Right hindlimb (tissue), 1 donor: ENCODE data around the gene PROSER2.

Experiments
- DNase-seq: peaks from one replicate; pipeline ENCODE4 v3.0.0-alpha.2; 2018

PROSER2 gene

DNA sequence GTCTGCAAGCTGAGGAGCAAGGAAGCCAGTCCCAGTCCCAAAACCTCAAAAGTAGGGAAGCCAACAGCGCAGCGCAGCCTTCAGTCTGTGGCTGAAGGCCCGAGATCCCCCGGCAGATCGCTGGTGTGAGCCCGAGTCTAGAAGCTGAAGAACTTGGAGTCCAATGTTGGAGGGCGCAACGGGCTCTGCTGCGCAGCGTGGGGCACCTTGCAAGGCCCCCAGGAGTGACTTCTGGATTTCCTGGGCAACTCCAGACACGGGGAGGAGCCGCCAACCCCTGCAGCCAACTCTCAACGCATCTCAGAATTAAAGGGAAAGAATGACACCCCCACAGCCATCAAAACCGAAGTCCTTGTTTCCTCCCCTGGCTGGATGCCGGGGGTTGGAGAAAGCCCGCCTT, 18.8 kb upstream of the PROSER2 start:
- no peak for DNase-seq

DNA sequence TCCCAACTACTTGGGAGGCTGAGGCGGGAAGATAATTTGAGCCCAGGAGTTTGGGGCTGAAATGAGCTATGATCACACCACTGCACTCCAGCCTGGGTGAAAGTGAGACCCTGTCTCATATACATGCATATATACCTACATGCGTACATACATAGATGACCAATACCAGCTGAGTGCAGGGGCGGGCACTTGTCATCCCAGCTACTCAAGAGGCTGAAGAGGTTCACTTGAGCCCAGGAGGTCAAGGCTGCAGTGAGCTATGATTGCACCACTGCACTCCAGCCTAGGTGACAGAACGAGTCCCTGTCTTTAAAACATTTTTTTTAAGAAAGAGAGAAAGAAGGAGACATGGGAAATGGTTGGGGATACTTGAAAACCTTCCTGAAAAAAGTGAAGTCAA, 17.4 kb upstream of the PROSER2 start:
- DNase-seq = no peak

DNA sequence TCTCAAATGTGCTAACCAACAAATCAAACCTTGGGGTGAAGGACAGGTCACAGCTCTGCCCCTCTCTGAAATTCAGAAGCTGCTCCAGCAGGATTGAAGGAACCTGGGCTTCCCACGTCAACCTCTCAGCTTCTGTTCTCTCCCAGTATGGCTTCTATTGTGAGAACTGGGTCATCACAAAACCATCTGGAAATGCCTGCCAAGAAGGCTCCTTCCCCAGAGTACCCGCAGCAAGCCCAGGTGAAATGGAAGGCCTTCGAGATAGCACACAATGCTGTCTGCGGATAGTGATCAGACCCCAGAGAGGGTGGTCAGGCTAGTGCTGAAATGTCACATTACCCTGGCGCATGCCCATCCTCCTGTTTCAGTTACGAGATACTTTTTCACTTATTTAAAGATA, 16.4 kb upstream of the PROSER2 start:
- DNase-seq = no peak

DNA sequence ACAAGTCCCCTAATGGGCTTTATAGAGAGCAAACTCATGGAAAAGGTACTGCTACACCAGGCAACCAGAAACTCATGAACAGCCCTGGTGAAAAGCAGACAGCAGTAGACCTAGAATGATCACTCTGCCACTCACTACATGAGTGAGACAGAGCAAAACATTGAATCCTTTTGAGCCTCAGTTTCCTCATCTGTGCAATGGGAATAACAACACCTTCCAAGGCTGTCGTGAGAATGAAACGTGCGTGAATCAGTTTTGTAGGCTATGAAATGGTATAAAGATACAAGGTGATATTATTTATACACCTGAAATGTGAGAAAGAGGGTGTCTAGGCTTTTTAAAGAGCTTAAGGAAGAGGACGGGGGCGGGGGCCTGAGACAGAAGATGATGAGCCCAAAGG, 14.3 kb upstream of the PROSER2 start:
- no peak for DNase-seq

DNA sequence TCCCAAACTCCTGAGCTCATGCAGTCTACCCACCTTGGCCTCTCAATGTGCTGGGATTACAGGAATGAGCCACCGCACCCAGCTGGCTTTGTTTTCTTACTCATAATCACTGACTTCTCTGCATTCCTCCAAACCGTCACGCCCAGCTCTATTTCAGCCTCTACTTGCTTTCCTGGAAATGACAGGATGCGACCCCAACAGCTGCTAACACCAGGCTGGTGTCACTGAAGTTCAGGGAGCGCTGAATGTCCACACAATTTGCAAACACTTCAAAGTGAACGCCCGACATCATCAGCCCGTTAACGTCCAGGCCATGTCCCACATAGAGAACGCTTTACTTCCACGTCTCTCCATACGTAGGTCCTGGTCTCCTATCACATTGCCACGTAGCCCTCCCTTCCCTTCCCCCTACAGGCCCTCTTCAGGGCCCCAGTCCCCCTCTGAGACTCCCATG, 12.8 kb upstream of the PROSER2 start:
- peak; percentile 69 for DNase-seq

DNA sequence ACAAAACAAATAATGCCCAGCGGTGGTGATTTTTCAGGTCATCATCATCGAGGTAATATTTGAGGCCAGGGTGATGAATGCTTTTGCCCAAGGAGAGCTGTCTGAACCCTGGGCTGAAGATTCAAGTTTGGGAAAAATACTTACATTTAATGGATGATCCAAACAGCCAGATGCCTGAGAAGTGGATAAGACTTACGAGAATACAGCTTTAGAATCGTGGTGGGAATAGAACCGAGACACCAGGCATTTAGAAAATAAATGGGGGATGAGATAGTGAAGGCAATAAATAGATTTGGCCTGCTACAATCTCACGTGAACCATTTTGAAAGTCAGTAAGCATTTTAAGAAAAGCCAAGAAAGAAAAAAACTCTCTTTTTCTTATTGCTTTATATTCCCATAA, 12.2 kb upstream of the PROSER2 start:
- DNase-seq = no peak

DNA sequence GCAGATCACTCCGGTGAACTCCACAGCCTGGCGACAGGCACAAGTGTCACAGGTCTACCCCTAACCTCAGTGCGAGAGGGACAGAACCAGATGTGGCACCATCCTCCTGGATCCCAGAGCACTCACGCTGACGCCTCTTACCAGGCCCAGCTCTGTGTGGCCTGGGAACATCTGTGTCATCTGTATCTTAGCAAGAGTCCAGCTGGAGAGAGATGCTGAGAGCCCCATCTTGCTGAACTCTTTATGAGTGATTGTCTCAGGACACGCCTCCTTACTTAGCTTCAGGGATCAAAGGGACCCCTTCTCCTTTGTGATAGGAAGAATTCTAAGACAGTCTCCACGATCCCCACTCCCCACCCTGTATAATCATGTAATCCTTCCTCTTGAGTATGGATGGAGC, 10.0 kb upstream of the PROSER2 start:
- DNase-seq = no peak

DNA sequence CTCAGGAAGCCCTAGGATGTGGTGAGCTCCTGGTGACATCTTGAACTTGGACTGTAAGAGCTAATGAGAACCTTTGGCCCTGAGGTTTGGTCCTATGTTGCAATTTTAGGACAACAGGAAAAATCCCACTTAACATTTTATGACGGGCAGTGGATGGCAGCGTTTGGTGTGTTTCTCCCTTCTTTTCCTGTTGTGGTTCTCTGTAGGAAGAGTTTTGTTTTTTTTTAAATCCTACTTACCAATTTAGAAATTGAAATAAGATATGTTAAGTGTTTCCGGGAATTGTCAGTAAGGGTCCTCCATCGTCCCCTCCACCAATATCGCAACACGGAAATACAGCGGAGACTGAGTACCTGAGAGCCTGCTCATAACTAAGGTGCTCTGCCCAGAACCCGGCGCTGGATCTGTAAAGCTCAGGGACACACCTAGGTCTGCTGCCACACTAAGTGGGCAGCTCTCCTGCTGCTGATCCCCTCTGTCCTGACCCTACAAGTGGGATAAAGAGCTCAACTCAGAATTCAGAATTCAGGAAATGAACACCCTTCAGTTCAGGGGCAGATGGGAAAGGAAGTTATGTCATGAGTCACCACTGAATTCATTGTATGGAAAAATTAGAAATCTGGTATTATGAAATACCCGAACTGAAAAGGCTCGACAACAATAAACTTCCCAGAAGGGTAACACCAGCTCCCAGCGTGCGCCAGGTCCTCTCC, 9.1 kb upstream of the PROSER2 start:
- DNase-seq = no peak

DNA sequence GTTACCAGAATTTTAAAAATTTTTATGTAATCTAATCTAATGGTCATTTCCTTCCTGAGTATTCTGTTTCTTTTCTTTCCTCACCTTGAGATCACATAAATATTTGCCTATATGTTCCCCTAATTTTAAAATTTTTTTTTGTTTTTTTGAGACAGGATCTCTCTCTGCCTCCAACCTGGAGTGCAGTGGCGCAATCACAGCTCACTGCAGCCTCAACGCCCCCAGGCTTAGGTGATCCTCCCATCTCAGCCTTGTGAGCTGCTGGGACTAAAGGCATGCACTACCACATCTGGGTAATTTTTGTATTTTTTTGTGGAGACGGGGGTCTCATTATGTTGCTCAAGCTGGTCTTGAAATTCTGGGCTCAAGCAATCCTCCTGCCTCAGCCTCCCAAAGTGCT, 4.1 kb upstream of the PROSER2 start:
- DNase-seq = no peak

DNA sequence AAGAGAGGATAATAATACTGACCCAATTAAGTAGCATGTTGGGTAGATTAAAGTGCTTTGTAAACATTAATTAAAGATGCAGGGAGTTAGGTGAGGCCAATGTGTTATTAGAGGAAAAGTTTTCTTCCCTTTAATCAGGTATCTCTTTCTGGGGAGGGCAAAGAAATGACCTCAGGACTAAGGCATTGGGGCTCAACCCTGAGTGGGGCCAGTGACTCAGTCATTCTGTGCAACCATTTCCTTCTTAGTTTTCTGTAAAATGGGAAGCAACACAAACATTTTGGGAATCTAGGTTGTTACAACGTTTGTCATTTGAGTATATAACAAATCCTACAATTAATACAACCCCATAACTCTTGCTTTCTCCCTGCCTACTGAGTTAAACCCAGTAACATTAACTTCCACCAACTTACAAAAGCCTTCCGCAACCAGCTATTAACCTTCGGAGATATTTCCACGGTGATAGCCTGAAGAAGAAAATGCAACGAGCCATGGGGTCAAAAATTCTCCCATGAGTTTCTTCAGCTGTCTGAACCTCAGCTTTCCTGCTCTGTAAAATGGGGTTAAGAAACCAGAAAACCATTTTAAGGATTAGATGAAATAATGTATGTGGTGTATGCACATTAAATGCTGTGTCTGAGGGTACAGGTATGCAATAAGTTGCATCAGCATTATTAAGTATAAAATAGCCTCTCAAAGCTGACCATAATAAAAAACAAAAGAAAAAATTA, 965 bp upstream of the PROSER2 start:
- no peak for DNase-seq

DNA sequence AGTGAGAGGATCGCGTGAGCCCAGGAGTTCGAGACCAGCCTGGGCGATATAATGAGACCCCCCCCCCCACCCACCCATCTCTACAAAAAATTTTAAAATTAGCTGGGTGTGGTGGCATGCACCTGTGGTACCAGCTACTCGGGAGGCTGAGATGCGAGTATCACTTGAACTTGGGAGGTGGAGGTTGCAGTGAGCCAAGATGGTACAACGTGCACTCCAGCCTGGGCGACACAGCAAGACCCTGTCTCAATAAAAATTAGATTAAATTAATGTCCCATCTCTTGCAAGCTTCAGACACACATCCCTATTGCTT, 391 bp upstream of the PROSER2 start:
- no peak for DNase-seq

DNA sequence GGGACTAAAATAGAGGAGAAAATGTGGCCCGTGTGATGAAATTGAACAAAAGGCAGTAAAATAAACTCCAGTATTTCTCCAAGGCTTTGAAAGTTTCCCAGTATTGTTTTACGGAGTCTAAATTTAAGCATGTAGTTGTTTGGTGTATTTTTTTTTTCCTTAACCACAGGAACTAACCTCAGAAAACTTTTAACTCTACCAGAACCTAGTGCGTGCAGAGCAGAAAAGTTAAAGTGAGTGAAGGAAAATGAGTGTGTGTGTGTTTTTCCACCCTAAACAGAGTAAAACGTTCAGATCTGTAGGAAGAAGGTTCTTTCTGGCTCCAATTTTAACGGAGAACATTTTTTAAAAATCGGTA, 812 bp downstream of the PROSER2 start:
- no peak for DNase-seq

DNA sequence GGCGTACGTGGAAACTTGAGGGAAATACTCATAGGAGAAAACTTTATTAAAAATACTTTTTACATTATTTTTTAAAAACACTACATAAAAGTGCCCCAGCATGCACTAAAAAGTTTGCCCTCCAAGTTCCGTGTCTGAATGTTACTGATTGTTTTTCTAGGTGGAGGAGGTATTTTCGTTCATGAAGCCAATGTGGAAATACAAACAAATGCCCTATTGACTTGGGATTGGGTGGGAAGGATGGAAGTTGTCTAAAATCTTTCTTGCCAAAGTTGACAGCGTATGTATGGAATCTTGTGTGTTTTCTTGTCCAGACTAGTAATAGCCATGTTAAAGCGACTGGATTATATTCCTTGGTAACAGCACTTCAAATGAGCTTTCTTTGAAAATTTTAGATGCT, 1.2 kb downstream of the PROSER2 start:
- DNase-seq = no peak

DNA sequence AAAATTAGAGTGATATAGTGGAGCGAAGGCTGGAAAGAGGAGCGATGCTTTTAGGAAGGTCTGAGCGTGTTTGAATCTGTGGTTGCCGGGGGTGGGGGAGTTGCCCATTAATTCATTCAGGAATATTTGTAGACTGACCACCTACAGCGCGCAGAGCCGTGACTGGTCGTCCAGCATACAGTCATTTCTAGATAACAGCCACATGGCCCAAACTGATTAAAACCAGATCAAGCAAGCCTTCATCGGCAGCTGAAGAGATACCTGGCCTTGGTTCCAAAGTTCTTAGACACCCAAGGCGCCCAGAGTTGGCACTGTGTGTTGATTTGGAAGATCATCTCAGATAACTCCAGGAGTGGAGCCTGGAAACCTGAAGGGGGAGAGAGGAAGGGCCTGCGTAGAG, 1.7 kb downstream of the PROSER2 start:
- DNase-seq = no peak

DNA sequence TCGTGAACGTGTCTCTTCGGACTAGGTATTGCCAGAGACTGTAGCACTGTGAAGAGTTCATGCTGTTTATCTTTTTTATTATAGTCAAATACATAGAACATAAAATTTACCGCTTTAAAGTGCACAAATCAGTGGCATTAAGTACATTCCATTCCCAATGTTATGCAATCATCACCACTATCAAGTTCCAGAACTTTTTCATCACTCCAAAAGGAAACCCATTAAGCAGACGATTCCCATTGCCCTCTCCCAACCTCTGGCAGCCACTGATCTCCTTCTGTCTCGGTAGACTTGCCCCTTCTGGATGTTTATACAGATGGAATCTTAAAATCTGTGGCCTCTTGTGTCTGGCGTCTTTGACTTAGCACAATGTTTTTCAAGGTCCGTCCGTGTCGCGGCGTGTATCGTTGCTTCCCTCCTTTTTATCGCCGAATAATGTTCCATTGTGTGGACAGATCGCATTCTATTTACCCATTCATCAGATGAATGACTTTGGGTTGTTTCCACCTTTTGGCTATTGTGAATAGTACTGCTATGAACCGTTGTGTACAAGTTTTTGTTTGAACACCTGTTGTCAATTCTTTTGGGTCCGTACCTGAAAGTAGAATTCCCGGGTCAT, 2.7 kb downstream of the PROSER2 start:
- no peak for DNase-seq

DNA sequence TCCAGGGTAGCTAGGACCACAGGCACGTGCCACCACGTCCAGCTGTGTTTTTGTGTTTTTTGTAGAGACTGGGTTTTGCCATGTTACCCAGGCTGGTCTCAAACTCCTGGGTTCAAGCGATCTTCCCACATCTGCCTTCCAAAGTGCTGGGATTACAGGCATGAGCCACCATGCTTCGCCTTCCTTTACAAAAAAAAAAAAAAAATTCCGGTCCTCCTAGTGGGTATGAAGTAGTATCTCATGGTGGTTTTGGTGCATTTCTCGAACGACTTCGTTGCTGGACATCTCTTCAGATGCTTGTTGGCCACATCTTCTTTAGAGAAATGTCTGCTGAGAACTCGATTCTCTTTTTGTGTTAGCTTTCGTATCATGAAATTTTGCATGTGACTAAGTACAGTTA, 3.9 kb downstream of the PROSER2 start:
- DNase-seq = no peak

DNA sequence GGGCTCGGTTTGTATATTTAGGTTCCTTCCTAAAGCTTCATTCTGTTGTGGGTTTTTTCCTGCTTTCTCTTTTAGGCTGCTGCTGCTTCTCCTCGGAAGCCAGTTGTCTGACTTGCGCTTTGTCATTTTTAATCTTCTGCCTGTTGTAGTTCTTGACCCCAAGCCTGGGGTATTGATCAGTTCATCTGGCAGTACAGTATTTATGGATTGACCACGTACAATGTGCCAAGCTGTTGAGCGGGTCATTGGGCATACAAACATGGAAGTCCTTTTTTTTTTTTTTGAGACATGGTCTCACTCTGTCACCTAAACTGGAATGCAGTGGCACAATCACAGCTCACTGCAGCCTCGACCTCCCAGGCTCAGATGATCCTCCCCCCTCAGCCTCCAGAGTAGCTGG, 4.3 kb downstream of the PROSER2 start:
- DNase-seq = no peak

DNA sequence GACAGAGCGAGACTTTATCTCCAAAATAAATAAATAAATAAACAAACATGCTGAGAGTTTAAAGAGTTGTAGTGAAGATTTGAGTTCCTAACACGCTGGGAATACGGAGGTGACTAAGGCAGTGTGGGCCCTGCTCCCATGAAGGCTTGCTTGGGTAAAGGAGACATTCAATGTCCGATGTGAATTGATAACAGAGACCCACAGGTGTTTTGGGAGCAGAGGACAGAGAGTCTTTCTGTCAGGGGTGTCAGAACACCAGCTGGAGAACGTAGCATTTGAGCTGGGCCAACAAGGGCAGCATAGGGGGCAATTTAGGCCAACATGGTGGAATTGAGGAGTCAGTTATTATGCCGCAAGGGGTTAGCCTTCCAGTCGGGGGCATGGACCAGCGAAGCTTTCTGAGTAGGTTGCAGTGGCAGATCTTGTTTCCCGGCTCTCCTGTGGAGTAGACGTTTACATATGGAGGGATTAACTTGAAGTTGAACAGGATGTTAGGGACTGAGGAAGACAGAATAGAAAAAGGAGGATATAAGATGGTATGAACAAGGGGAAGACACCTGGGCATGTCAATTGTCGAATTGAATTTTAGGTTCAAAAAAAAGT, 5.6 kb downstream of the PROSER2 start:
- DNase-seq = no peak

DNA sequence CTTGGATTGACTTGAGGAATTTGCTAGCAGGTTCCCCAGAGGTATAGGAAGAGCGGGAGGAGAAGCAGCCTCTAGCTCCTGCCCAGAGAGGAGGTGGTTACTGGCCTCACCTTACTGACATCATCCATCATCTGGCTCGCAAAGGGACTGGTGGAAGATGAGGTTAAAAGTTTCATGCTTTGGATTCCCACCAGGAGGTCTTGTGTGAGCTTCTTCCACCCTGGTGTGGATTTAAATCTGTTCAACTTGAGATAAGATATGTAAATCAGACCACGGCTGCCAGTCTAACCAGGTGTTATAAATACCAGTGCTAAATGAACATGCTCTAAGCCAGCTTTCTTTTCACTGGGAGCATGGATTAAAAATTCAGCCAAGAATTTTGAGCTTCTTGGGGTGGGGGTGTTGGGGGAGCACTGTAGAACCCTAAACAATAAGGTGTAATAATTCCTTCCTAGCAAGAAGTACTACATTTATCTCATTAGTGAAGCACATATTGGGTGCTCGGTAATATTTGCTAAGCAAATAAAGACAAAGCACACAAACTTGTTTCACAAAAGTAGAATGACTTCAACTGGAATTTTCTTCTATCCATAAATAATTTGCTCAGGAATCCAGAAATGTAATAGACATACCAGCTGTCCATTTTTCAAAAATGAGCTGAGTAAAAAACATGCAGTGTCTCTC, 7.8 kb downstream of the PROSER2 start:
- DNase-seq = no peak

DNA sequence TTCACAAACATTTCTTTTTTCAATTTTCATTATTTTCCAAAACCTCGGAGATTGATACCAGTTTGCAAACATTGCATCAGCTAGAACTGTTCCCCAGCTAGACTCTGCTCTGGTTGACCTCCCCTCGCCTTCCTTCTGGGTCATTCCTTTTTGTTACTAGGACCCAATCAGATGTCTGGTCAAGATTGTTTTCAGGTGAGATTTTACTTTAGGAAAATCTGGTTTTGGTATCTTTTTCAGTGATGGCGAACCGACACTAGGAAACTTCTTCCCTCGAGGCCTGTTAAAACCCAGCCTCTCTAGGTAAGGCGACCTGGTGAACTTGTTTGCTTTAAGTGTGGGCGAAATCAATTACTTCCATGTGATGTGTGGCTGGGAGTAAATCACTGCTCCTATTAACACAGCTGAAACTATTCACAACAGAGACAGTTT, 8.4 kb downstream of the PROSER2 start:
- no peak for DNase-seq

DNA sequence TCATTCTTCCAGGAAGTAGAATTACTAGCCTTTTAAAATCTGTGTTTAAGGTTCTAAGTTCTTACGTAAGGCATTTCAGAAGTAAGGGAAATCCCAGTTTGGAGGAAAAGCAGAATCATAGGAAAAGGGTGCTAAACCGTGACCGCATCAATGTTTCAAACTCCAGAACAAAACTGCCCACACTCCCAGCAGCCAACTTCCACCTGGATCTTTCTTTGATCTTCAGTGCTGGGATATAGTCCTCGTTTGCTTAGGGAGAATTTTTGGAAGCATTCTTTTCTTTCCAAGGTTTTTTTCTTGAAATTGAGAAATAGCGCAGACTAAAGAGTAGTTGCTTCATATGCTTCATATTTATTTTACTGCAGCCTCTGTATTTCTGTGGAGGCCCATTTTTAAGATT, 8.9 kb downstream of the PROSER2 start:
- DNase-seq = no peak

DNA sequence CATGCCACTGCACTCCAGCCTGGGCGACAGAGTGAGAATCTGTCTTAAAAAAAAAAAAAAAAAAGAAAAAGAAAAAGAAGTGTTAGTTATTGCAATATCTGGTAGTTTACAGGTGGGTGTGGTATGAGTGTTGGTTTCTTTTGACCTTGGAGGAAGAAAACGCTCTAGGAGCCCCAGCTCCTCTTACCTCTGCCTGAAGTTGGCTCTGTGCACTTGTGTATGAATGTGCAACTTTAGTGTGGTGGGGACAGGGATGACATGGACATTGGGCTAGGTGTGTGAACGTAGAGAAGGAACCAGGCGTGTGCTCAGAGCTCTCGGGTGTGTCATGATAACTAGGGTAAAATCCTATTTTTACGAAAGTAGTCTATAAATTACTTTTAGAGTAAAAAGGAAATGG, 11.9 kb downstream of the PROSER2 start:
- no peak for DNase-seq

DNA sequence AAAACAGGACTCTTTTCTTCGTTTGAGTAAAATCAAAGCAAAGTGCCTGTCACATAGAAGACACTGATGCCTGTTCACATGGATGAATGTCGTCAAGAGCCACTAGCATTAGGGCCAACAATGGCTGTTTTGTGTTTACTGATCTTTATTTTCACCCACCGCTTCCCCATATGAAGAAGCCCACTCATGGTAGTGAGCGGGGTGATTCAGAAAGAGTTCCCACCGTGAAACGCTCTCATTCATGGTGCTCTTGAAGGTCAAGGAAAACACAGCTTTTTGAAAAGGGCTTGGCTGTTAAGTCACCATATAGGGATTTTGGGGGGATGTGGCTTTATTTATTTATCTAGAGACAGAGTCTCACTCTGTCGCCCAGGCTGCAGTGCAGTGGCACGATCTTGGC, 12.5 kb downstream of the PROSER2 start:
- DNase-seq = no peak
